Limb (tissue), 2 donors: ENCODE results near the gene CHGA.
A peak's percentile ranks its signal among the peaks of the same experiment; 100 is the strongest.

ENCODE experiments used
- DNase-seq, 2 donors: peaks; one replicate each; pipeline ENCODE4 v3.0.0-alpha.2; 2016; ENCODE audit errors: extremely low spot score in 2 of 2

Gene CHGA

GRCh38 chr14:92903359-92903758 is 19.6 kb upstream of the CHGA start:
- DNase-seq = no peak

- no peak for DNase-seq
Observed at GRCh38 chr14:92905667-92906066, 17.3 kb upstream of the CHGA start.

- no peak for DNase-seq
Observed at GRCh38 chr14:92906420-92906819, 16.5 kb upstream of the CHGA start.

- DNase-seq = no peak
Observed at GRCh38 chr14:92906823-92907222, 16.1 kb upstream of the CHGA start.

- DNase-seq = no peak
Observed at GRCh38 chr14:92907316-92907911, 15.5 kb upstream of the CHGA start.

- DNase-seq = peak in 1 of 2 donors; percentile 55
Observed at GRCh38 chr14:92914087-92914656, 8.8 kb upstream of the CHGA start.

- DNase-seq = no peak
Observed at GRCh38 chr14:92916201-92916600, 6.7 kb upstream of the CHGA start.

- DNase-seq = no peak
Observed at GRCh38 chr14:92917041-92917940, 5.7 kb upstream of the CHGA start.

GRCh38 chr14:92917956-92918355 is 5.0 kb upstream of the CHGA start:
- DNase-seq = no peak

- DNase-seq = no peak
Observed at GRCh38 chr14:92920001-92920400, 2.9 kb upstream of the CHGA start.

GRCh38 chr14:92922155-92922735 is 705 bp upstream of the CHGA start:
- DNase-seq = no peak

- no peak for DNase-seq
Observed at GRCh38 chr14:92923744-92924103, 774 bp downstream of the CHGA start.

GRCh38 chr14:92924247-92924646 is 1.3 kb downstream of the CHGA start:
- DNase-seq = no peak

- no peak for DNase-seq
Observed at GRCh38 chr14:92925446-92925845, 2.5 kb downstream of the CHGA start.

- DNase-seq = no peak
Observed at GRCh38 chr14:92926180-92926845, 3.4 kb downstream of the CHGA start.

- DNase-seq = no peak
Observed at GRCh38 chr14:92926931-92927330, 4.0 kb downstream of the CHGA start.

GRCh38 chr14:92927349-92928257 is 4.7 kb downstream of the CHGA start:
- no peak for DNase-seq

GRCh38 chr14:92928258-92928629 is 5.3 kb downstream of the CHGA start:
- no peak for DNase-seq

GRCh38 chr14:92928961-92929688 is 6.2 kb downstream of the CHGA start:
- DNase-seq = no peak
